GM13977 (cell line): ENCODE results near the gene LRRC28.

Experiments used
- DNase-seq: peaks from one replicate; pipeline ENCODE4 v3.0.0; 2012; ENCODE audit warnings: low spot score
- CTCF ChIP-seq: IDR thresholded peaks from 2 replicates; pipeline ENCODE4 v1.5.1; 2012; ENCODE audit warnings: mild to moderate bottlenecking, control low read depth; ENCODE audit not compliant: insufficient read depth; ENCODE audit errors: extremely low read depth, missing control alignments
- in situ Hi-C: fragments of 300-500 bp; cut with MboI; formaldehyde crosslinking; loops from one replicate; pipeline ENCODE4 v1.12.0; 2022; ENCODE audit warnings: low sequenced_read_pairs, low pct_unique_long_range_greater_than_20kb, mixed read lengths, inconsistent platforms; ENCODE audit not compliant: unreplicated experiment

The LRRC28 gene

GRCh38 chr15:99275061-99275460 lies 23.8 kb downstream of the LRRC28 start:
- DNase-seq = no peak
- TF ChIP-seq CTCF = no peak
- in situ Hi-C loops = loop anchor here (25.0 kb wide), 1 partner anchor 437 kb away; no protein-coding TSS in a partner anchor

GRCh38 chr15:99275525-99276128 lies 24.3 kb downstream of the LRRC28 start:
- DNase-seq = no peak
- in situ Hi-C loops = loop anchor here (25.0 kb wide), 1 partner anchor 437 kb away; no protein-coding TSS in a partner anchor

GRCh38 chr15:99279290-99279689 lies 28.0 kb downstream of the LRRC28 start:
- TF ChIP-seq CTCF = no peak
- in situ Hi-C loops = loop anchor here (25.0 kb wide), 1 partner anchor 433 kb away; no protein-coding TSS in a partner anchor
- DNase-seq = no peak

More at GRCh38 chr15:99275525-99276128, 24.3 kb downstream of the LRRC28 start:
- TF ChIP-seq CTCF = no peak

- no peak for TF ChIP-seq CTCF
- in situ Hi-C loops = loop anchor here (25.0 kb wide), 1 partner anchor 432 kb away; no protein-coding TSS in a partner anchor
- no peak for DNase-seq
These were observed 28.5 kb downstream of the LRRC28 start for GRCh38 chr15:99279827-99280226.

- no peak for TF ChIP-seq CTCF
- in situ Hi-C loops = loop anchor here (25.0 kb wide), 1 partner anchor 430 kb away; no protein-coding TSS in a partner anchor
- DNase-seq = no peak
These were observed 30.8 kb downstream of the LRRC28 start for GRCh38 chr15:99282121-99282520.

GRCh38 chr15:99282586-99282985 lies 31.3 kb downstream of the LRRC28 start:
- in situ Hi-C loops = loop anchor here (25.0 kb wide), 1 partner anchor 430 kb away; no protein-coding TSS in a partner anchor
- TF ChIP-seq CTCF = no peak
- no peak for DNase-seq

GRCh38 chr15:99283717-99284116 lies 32.4 kb downstream of the LRRC28 start:
- TF ChIP-seq CTCF = no peak
- in situ Hi-C loops = loop anchor here (25.0 kb wide), 1 partner anchor 429 kb away; no protein-coding TSS in a partner anchor
- DNase-seq = no peak
